ENCODE results near the gene SUPT20H. TPM values are rescaled to one million over a fixed set of nuclear protein-coding genes. Genes with fewer than 3 reads are reported as not detected.

Gene SUPT20H
- polyA plus RNA-seq, 3 donors, result 24.7 to 39.8 (median 35.5) TPM

GRCh38 chr13:37089495-37089894, 30.0 kb upstream of the SUPT20H start:
- Mint-ChIP-seq H3K27me3 (ENCODE audit: low read depth in 3 of 3) (peaks cover 0 to 1% (median 0%) of the 10 kb centered on the region in 3 donors), H3K36me3 (no peaks in the 10 kb centered on the region), H3K4me1 (peaks cover 61% of the 10 kb centered on the region), H3K27ac (peak overlapping the region in 1 of 7 donors; percentile 44), H3K9me3 (peaks cover 0 to 2% (median 0%) of the 10 kb centered on the region in 7 donors), H3K4me3 (no peak overlapping the region)
- no peaks in the 10 kb centered on the region for H3K36me3 ChIP-seq (replicated peaks in 1 of 2; ENCODE audit: control insufficient read depth in 1 of 2, insufficient read depth in 2 of 2, low read length in 2 of 2)
- H3K9me3 ChIP-seq (replicated peaks in 1 of 2; ENCODE audit: control insufficient read depth in 1 of 2, insufficient read depth in 1 of 2, low read length in 2 of 2), result no peaks in the 10 kb centered on the region
- no peak for DNase-seq
- H3K9ac ChIP-seq (ENCODE audit: insufficient read depth, low read length, poor library complexity, severe bottlenecking), result no peak overlapping the region
- no peak overlapping the region for H2AFZ ChIP-seq (ENCODE audit: insufficient read depth, low read depth, low read length, poor library complexity, severe bottlenecking)
- H3K4me1 ChIP-seq (ENCODE audit: control insufficient read depth in 1 of 2, insufficient read depth in 2 of 2, low read length in 2 of 2), result peaks cover 56 to 59% of the 10 kb centered on the region in 2 donors
- H3K27me3 ChIP-seq (ENCODE audit: control insufficient read depth in 2 of 2, insufficient read depth in 2 of 2, low read length in 2 of 2), result no peaks in the 10 kb centered on the region
- intact Hi-C loops (cut with micrococcal nuclease), result no loop called here
- H3K27ac ChIP-seq (ENCODE audit: low read depth in 1 of 2, low read length in 2 of 2), result peak overlapping the region in 1 of 2 donors; percentile 68
- TF ChIP-seq CTCF (IDR thresholded peaks at IDR 0.05), result no peak
- H4K20me1 ChIP-seq (ENCODE audit: insufficient read depth, low read length), result no peaks in the 10 kb centered on the region
- WGBS (ENCODE audit: insufficient coverage), result 100% methylated on average over 2 of the region's 3 CpGs
- no peak overlapping the region for H3K4me3 ChIP-seq (replicated peaks in 1 of 3; ENCODE audit: low read depth in 2 of 3, low read length in 3 of 3)
- no peaks in the 10 kb centered on the region for H3K79me2 ChIP-seq (ENCODE audit: insufficient read depth, low read length)
- no peak overlapping the region for H3K4me2 ChIP-seq (replicated peaks; ENCODE audit: extremely low read depth, low read length, poor library complexity, severe bottlenecking)

- intact Hi-C loops (cut with micrococcal nuclease), result no loop called here
- Mint-ChIP-seq H3K4me3 (peak overlapping the region in 1 of 2 donors; percentile 31), H3K4me1 (peaks cover 61% of the 10 kb centered on the region), H3K36me3 (no peaks in the 10 kb centered on the region), H3K9me3 (peaks cover 0 to 2% (median 0%) of the 10 kb centered on the region in 7 donors), H3K27ac (peak overlapping the region; percentile 63 to 86 (median 80)), H3K27me3 (ENCODE audit: low read depth in 3 of 3) (peaks cover 0 to 6% (median 4%) of the 10 kb centered on the region in 3 donors)
- no CpG with 5 or more reads among the region's 2 CpGs for WGBS (ENCODE audit: insufficient coverage)
- Histone ChIP-seq H3K27me3 (ENCODE audit: control insufficient read depth in 2 of 2, insufficient read depth in 2 of 2, low read length in 2 of 2) (no peaks in the 10 kb centered on the region), H4K20me1 (ENCODE audit: insufficient read depth, low read length) (no peaks in the 10 kb centered on the region), H3K27ac (ENCODE audit: low read depth in 1 of 2, low read length in 2 of 2) (peak overlapping the region; percentile 36 to 68), H3K9ac (ENCODE audit: insufficient read depth, low read length, poor library complexity, severe bottlenecking) (no peak overlapping the region), H3K4me1 (ENCODE audit: control insufficient read depth in 1 of 2, insufficient read depth in 2 of 2, low read length in 2 of 2) (peaks cover 56 to 59% of the 10 kb centered on the region in 2 donors), H3K4me2 (replicated peaks; ENCODE audit: extremely low read depth, low read length, poor library complexity, severe bottlenecking) (peak overlapping the region; percentile 46), H3K36me3 (replicated peaks in 1 of 2; ENCODE audit: control insufficient read depth in 1 of 2, insufficient read depth in 2 of 2, low read length in 2 of 2) (no peaks in the 10 kb centered on the region), H3K9me3 (replicated peaks in 1 of 2; ENCODE audit: control insufficient read depth in 1 of 2, insufficient read depth in 1 of 2, low read length in 2 of 2) (no peaks in the 10 kb centered on the region), H3K4me3 (replicated peaks in 1 of 3; ENCODE audit: low read depth in 2 of 3, low read length in 3 of 3) (peak overlapping the region in 1 of 3 experiments; percentile 37), H3K79me2 (ENCODE audit: insufficient read depth, low read length) (no peaks in the 10 kb centered on the region), H2AFZ (ENCODE audit: insufficient read depth, low read depth, low read length, poor library complexity, severe bottlenecking) (peak overlapping the region; percentile 45)
- no peak for TF ChIP-seq CTCF (IDR thresholded peaks at IDR 0.05)
- DNase-seq, result peak; percentile 38 to 68 (median 48)
These were observed 28.0 kb upstream of the SUPT20H start for GRCh38 chr13:37087486-37087885.
